Inflammatory macrophage treated with lipopolysaccharide for 1 hour (primary cell): ENCODE results near the gene NTN4.
A peak's percentile ranks its signal among the peaks of the same experiment; 100 is the strongest.
"Not testable (repeated sequence)": the region's sequence is repeated elsewhere in the genome, so short reads cannot be mapped to it uniquely, and the experiment has no call there.

Experiments used
- DNase-seq, 2 donors: peaks; one replicate each; pipeline ENCODE4 v3.0.0-alpha.2; 2020 to 2022

The NTN4 gene

DNA sequence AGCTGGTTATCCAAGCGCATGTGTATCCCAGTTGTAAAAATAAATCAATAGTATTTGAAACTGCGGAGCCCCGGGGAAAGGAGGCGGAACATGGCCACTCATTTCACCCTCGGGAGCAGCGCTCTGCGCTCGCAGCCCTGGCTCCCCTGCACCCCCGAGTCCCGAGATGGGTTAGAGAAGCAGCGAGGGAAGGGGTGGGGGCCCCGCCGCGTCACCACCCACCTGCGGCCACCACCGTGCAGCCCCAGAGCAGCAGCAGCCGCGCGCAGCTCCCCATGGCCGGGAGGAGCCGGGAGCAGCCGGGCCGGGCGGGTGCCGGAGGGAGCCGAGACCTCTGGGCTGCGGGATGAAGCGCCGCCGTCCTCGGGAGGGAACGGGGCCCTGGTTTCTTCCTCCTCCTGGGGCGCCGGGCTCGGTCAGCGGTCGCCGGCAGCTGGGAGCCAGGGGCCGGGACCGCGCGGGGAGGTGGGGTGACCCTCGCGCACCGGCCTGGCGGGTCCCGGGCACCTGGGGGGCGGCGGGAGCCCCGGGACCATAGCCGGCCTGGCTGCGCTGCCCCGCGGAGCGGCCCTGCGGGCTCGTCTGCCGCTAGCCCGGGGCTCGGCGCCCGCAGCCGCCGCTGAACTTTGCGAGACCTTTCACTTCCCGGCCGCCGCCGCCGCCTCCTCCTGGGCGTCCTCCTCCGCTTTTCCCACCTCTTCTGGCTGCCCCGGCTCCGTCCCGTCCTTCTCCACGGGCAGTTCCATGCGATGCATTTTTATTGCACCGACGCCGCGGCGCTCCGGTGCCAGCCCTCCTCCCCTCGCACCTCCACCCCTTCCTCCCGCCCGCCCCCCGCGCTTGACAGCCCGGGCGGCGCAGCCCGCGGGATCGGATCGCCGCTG is at the start of gene NTN4:
TSS of gene NTN4 (minus strand) at position 732 of the 884 bp plus-strand sequence. CDS start at position 277, 455 bp downstream.
- no peak for DNase-seq

DNA sequence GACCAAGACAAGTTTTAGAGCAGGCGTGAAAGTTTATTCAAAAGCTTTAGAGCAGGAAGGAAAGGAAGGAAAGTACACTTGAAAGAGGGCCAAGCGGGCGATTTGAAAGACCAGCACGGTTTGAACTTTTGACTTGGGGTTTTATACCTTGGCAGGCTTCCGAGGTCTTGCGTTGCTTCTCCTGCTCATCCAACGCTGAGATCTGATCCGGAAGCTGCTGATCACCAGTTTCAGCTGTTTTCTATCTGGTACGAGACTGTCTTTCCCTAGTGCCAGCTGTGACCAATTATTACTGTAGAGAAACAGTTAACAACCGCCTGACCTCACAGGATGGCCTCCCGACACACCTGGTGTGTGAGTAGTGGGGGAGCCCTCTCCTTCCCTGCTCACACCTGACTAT is 47.6 kb upstream of the NTN4 start:
- DNase-seq = no peak

DNA sequence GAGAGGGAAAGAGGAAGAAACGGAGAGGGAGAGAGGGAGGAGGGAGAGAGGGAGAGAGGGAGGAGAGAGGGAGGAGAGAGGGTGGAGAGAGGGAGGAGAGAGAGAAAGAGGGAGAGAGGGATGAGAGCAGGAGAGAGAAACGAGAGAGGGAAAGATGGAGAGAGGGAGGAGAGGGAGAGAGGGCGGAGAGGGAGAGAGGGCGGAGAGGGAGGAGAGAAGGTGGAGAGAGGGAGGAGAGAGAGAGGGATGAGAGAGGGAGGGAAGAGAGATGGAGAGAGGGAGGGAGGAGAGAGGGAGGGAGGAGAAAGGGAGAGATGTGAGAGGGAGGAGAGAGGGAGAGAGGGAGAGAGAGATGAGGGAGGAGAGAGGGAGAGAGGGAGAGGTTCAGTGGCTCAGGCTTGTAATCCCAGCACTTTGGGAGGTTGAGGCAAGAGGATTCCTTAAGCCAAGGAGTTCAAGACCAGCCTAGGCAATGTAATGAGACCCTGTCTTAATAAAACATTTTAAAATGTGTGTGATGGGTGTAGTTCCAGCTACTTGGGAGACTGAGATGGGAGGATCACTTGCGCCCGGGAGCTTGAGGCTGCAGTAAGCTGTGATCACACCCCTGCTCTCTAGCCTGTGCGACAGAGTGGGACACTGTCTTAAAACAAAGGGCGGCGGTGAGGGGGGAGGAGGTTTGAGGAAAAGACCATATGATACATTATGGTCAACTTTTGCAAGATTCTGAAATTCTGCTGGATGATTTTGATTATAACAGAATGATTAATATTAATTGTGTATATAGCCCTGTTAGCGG is 46.9 kb upstream of the NTN4 start:
- no peak for DNase-seq

DNA sequence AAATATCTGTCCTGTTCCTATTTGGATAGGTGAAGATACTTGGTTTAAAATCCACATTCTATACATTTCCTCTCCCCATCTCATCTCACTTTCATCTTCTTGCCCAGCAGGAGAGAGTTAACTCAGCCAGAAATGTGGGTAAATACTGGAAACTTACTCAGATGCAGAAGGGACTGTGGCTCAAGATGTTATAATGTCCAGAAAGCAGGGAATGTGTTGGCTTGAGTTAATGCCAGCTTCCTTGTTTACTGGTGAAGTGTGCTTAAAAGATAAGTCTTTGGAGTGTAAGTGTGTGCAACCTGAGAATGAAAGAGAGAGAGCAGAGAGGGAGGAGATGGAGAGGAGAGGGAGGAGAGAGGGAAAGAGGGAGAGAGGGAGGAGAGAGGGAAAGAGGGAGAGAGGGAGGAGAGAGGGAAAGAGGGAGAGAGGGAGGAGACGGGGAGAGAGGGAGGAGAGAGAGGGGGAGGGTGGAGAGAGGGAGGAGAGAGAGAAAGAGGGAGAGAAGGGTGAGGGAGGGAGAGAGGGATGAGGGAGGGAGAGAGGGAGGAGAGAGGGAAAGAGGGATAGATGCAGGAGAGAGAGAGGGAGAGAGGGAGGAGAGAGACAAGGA is 46.2 kb upstream of the NTN4 start:
- no peak for DNase-seq

DNA sequence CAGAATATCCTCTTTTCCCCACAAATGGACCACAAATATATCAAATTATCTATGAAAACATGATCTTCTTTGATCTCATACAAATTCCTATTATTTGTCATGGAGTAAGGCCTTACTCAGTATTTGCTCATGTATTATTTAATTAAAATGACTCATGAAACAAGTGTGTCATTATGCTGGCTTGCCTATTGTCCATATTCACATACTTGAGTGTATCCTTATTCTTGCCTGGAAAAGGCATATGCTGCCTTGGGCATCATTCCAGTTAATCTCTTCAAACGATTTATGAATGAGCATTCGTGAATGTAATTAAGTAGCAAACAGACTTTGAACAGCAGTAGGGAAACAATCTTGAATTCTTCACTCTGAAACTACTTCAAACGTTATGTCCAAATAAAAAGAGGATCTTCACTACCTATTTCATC is 45.6 kb upstream of the NTN4 start:
- DNase-seq = no peak

DNA sequence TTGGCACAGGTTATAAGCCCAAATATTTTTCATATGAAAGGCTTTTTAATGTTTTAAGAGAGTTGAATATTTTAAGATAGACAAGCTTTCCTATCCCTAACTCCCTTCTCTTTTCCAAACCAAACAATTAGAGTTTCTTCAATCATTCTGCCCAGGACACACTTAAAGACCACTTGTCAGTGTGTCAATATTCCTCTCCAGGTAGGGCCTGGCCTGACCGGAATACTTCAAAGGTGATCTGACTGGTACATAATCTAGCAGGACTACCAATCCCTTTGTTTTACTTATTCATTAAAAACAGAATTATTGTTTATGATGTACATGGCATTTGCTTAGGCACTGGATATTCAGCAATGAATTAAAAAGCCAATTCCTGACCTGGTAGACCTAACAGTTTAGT is 44.0 kb upstream of the NTN4 start:
- no peak for DNase-seq

DNA sequence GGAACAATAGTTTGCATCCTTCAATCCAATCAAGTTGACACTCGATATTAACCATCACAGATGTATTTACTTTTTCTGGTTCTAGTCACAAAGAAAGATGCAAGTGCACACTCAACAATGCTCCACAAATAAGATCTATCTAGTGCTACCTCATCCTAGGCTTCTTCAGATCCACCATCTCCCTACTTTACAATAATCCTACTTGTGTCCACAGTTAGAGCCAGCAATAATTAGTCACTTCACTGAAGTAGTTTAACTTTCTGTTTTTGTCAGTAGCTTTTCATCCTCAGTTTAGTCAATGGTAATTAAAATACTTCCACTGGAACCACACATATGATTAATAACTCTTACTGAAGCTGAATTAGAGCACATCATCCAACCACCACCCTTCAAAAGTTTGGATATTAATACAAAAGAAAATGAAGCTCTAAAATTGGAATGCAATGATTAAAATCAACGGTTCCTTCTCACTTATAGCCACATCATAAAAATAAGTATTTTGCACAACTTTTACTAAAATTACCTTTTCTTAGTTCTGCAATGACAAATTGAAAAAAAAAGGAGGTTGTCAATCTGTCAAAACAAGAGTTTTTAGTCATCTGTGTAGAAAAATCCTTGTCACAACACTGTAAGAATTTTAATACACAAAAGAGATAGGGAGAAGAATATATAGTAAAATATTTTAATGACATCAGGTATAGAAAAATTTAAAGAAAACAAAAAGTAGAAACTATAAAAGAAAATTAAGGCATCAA is 39.9 kb upstream of the NTN4 start:
- DNase-seq = no peak

DNA sequence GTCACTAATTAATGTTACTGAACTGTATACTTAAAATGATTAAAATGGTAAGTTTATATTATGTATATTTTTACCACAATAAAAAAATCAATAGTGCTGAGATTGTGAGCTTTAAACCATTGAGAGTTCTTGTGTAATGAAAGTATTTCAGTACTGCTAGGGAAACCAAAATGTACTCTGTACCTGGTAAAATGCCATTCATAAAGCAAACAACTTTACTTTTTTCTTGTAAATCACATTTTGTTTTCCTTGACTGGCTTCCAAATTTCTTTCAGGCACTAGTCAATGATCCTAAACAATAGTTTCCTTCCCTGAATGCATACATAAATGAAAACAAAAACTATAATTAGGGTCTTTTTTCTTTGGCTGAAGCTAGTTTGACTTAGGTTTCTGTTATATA is 38.8 kb upstream of the NTN4 start:
- no peak for DNase-seq

DNA sequence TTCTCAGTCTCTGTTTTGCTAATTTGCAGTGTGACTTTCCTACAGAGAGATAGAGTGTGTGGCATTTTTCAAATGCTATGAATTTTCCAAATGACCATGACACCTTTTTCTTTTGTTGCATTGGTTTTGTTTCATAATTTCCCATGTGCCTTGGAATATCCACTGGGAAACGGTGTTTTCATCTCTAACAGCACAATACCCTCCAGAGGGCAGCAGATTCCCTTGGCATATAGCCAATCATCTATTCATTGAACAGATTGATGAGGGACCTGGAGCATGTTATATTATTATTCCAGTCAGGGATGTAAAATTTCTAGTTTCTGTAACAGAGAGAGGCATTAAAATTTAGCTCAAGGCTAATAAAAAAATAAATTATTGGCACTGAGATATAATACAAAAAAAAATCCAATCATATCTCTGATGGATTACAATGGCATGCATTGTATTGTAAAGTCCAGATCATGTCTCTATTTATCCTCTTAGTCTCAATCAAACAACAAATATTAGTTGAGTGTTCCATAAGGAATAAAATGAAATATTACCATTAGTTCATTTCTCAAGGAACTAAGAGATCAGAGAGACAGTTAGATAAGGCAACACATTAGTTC is 29.6 kb upstream of the NTN4 start:
- peak; percentile 11 to 62 for DNase-seq

DNA sequence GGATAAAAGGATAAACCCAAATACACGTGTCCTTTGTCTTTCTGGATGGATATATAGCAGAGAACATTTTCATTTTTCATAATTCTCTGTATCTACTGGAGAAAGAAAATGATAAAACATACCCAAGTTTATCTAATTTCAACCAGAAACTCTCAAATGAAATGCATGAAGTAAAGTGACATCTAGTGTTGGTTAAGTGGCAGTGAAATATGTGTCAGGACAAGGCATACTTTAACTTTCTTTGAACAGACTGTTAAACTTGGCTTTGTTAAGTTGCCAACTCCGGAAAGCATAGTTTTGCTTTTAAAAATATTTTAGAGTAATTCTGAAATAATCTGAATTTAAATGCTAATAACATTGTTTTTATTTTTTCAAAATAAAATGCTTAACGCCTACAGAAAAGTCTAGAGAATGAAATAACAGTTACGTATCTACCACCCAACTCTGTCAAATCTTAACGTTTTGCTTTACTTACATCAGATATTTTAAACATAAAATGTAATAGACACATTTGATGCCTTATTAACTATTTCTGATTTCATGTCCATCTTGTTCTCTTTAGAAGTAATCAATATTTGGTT is 25.2 kb upstream of the NTN4 start:
- DNase-seq = no peak

DNA sequence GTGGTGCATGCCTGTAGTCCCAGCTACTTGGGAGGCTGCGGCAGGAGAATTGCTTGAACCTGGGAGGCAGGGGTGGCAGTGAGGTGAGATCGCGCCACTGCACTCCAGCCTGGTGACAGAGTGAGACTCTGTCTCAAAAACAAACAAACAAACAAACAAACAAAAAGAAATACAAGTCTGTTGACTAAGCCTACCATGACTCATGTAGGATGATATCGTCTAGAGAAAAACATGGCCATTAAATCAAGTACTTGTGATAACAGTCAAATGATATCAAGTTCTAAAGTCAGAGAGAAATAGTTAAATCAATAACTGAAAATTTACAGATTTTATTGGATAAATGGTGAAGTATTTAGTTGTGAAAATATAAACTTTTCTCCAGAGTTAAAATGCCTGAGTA is 21.6 kb upstream of the NTN4 start:
- DNase-seq = not testable (repeated sequence)

DNA sequence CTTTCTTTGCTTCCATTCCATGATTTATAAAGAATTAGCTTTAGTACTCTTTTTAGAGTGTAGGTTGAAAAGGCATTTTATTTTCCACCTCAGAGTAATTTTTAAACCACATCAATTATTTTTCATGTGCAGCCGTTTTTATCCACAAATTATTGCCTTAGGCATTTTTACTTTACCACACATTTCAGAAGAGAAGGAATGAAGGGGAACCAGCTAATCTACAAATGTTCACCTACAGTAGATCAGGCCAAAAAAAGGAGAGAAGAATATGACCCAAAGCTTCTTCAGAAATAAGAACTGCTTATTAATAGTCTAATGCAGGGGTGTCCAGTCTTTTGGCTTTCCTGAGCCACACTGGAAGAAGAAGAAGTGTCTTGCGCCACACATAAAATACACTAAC is 19.8 kb upstream of the NTN4 start:
- DNase-seq = no peak

DNA sequence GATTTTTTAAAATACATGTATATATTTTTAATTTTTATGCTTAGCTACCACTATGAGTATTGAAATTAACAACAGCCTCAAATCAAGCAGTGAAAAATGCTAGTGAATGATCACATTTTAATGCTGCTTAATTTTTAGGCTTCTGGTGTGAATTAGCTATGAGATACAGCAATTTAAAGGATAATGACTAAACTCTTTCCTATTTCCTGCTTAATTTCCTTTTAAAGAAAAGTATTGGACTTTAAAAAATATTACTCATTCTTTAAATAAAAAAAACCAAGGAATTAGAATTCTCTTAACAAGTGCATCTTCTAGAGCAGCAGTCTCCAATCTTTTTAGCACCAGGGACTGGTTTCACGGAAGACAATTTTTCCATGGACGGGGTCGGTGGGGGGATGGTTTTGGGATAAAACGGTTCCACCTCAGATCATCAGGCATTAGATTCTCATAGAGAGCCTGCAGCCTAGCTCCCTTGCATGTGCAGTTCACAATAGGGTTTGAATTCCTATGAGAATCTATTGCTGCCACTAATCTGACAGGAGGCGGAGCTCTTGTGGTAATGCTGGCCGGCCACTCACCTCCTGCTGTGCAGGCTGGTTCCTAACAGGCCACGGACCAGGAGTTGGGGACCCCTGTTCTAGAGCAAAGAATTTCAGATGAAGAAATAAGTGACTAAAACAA is 18.6 kb upstream of the NTN4 start:
- no peak for DNase-seq

DNA sequence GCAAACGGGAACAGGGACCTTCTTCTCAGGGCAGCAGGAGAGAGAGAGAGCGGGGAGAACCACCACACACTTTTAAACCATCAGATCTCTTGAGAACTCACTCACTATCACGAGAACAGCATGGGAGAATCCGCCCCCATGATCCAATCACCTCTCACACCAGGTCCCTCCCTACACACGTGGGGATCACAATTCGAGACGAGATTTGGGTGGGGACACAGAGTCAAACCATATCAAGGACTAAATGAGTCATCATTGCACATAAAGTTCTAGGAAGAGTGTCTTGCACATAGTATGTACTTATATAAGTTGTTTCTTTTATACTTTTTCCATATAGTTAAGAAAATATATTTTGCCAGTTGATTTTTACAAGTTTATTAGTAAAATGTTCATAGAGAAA is 17.6 kb upstream of the NTN4 start:
- no peak for DNase-seq

DNA sequence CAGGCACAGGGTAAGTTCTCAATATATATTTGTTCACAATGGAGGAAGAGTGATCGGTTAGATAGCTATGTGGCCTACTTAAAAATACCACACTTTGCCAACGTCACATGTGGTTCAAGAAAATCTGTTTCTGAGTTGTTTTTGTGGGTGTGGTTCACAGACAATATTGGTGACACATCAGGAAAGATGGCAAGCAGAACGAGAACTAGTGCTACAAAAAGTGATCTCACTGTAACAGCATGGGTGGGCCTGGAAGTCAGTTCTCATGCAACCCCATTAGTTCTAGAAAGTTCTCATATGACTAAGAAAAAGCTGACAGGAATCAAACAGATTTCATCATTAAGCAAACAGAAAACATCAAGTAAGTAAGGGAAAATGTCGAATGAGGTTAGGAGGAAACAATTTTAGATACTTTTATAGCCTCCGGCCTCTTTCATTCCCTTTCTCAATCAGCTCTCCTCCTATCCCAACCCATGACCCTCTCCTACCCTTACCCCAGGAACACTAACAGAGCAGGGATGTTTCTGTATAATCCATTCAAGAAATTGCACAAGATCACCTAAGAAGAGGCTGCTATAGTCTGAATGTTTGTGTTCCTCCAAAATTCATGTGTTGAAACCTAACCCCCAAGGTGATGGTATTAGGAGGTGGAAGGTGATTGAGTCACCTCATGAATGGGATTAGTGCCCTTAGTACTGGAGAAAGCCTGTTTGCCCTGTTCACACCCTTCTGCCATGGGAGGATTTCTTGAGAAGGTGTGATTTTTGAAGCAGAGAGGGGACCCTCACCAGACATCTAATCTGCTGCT is 15.5 kb upstream of the NTN4 start:
- peak in 1 of 2 donors; percentile 25 for DNase-seq

DNA sequence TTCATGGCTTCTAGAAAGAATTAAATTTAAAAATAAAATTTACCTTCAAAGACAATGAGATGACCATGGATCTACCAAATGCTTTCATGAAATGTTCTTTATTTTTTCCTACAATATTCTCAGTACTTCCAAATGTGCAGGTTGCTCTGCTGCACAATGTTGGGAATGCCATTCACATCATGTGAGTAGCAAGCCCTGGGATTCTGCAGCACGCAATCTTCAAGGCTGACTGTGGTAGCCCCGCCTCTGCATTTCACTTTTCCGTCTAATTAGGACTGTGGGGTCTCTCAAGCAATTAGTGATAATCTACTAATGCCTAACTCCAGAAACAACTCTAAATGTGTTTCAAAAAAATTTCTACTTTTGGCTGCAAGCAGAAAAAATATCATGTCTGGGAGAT is 13.7 kb upstream of the NTN4 start:
- no peak for DNase-seq

DNA sequence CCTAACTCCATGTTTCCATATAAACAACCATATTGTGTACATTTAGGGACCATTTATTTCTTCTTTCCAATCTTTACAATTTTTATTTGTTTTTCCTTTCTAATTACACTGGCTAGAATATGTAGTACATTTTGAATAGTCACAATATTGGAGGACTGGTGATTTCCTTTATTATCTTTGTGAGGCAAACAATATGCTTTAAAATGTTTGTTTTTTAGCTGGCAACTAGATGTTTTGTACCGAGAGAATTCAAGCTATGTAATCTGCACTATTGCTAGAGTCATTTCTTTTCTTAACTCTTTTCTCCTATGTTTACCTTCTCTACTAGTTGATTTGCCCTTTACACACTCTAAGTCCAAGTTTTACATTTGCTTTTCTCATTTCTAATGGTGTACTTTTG is 13.3 kb upstream of the NTN4 start:
- DNase-seq = no peak

DNA sequence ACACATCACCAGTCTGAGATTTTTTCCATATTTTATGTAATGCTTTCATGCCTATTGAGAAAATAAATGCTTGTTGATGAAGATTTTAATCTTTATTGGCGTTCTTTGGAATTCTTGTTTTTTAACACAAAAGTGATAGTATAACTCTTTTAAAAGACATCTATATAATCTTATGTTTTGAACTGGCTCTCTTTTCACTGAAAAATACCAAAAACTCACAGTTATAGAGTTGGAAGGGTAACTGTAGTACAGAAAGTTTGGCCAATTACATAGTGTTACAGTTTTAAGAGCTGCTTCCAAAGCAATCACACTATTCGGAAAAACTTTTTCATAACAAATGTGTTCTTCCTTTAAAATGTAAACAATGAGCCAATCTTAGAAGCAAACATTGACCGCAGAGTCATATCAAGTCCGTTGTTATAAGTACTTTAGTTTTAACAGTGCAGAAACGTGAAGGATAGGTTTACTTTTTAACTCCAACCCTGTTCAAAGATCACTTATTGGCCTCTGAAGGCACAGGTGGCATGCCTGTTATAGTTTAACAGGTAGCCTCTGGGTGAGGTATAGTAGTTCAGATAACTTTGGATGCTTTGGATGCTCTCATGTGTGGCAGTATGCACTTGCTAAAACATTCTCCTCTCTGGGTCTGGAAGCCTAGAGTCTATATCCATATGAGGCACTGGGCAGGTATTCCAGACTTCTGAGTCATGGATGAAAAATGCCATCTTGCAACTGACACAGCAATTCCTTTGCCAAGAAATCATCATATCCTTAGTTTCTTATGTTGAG is 12.1 kb upstream of the NTN4 start:
- DNase-seq = no peak

DNA sequence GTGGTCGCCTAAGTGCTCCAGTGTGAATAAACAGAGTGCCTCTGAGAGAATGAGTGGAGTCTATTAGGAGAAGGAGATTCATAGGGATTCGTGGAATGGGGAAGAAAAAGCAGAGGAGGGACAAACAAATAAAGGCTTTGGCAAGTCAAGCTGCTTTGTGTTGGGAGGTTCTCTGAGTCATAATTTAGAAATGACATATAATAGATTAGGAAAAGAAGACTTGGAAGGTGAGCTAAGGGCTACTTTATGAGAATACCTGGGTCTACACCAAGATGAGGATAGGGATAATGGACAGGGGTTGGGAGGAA is 6.4 kb upstream of the NTN4 start:
- no peak for DNase-seq
